G401.6 (cell line): ENCODE data around the gene AQP12B.
"Not testable (repeated sequence)": the region's sequence is repeated elsewhere in the genome, so short reads cannot be mapped to it uniquely, and the experiment has no call there.

ENCODE experiments used
- FAIRE-seq: peaks from 2 replicates; lab custom pipeline; 2012; peaks lifted over from hg19 to GRCh38; lab: Jason Lieb, UNC

Gene AQP12B

GRCh38 chr2:240701091-240701735 is 18.5 kb upstream of the AQP12B start:
- no peak for FAIRE-seq

- not testable (repeated sequence) for FAIRE-seq
Measured at GRCh38 chr2:240700616-240701015, 17.9 kb upstream of the AQP12B start.

- not testable (repeated sequence) for FAIRE-seq
Measured at GRCh38 chr2:240699835-240700234, 17.1 kb upstream of the AQP12B start.

- peak; percentile 69 for FAIRE-seq
Measured at GRCh38 chr2:240698852-240699561, 16.3 kb upstream of the AQP12B start.

- not testable (repeated sequence) for FAIRE-seq
Measured at GRCh38 chr2:240696469-240696868, 13.8 kb upstream of the AQP12B start.

- not testable (repeated sequence) for FAIRE-seq
Measured at GRCh38 chr2:240695593-240695992, 12.9 kb upstream of the AQP12B start.

- FAIRE-seq, result not testable (repeated sequence)
Measured at GRCh38 chr2:240694304-240694703, 11.6 kb upstream of the AQP12B start.

- not testable (repeated sequence) for FAIRE-seq
Measured at GRCh38 chr2:240692583-240693561, 10.2 kb upstream of the AQP12B start.

- not testable (repeated sequence) for FAIRE-seq
Measured at GRCh38 chr2:240691631-240692420, 9.1 kb upstream of the AQP12B start, which contains the start of gene AQP12A. Gene AQP12A, plus strand, starts transcription at chr2:240691866. Its CDS starts 48 bp downstream, at chr2:240691914.

GRCh38 chr2:240691075-240691427 is 8.4 kb upstream of the AQP12B start:
- FAIRE-seq, result not testable (repeated sequence)

- FAIRE-seq, result not testable (repeated sequence)
Measured at GRCh38 chr2:240690421-240691074, 7.9 kb upstream of the AQP12B start.

GRCh38 chr2:240689975-240690374 is 7.3 kb upstream of the AQP12B start:
- no peak for FAIRE-seq

GRCh38 chr2:240688553-240688919 is 5.9 kb upstream of the AQP12B start:
- no peak for FAIRE-seq

GRCh38 chr2:240687741-240688552 is 5.3 kb upstream of the AQP12B start:
- no peak for FAIRE-seq

GRCh38 chr2:240687045-240687740 is 4.5 kb upstream of the AQP12B start:
- no peak for FAIRE-seq

GRCh38 chr2:240686460-240686859 is 3.8 kb upstream of the AQP12B start:
- no peak for FAIRE-seq

- FAIRE-seq, result no peak
Measured at GRCh38 chr2:240685771-240686371, 3.2 kb upstream of the AQP12B start.

GRCh38 chr2:240683980-240684728 is 1.5 kb upstream of the AQP12B start:
- FAIRE-seq, result not testable (repeated sequence)
